HepG2 (cell line): Measurements from ENCODE around the gene PAM16. TPM values are rescaled to one million over a fixed set of nuclear protein-coding genes. Genes with fewer than 3 reads are reported as not detected.

Experiments used
- ATAC-seq: fragments of 200-7000 bp; cut with Tn5 transposase; 3 replicates; pipeline ENCODE4 v1.9.1; 2020; ENCODE audit warnings: mild to moderate bottlenecking, moderate library complexity
- BruUV-seq: library from RNA; stranded (reverse); fragments of 400-500 nt; replicated peaks from 2 replicates; lab custom pipeline; 2021; lab: Mats Ljungman, UMichigan
- CTCF ChIA-PET: fragments of 300-600 bp; formaldehyde crosslinking; extraction: SDS; loops from one replicate; lab custom pipeline; 2021; ENCODE audit warnings: low total read pairs, inconsistent platforms, low intra/inter-chr PET ratio; lab: Yijun Ruan, JAX
- POLR2A ChIA-PET: fragments of 350-600 bp; sonication (Branson Sonifier 250); formaldehyde crosslinking; loops from one replicate; lab custom pipeline; 2020; ENCODE audit warnings: antibody characterized with exemption, inconsistent platforms; lab: Yijun Ruan, JAX
- DNase-seq: peaks from one replicate; pipeline ENCODE4 v3.0.0-alpha.2; 2015; ENCODE audit warnings: low spot score
- FAIRE-seq: peaks from 3 replicates; lab custom pipeline; 2011; peaks lifted over from hg19 to GRCh38; lab: Jason Lieb, UNC
- H2AFZ ChIP-seq: one replicate; pipeline ENCODE4 v1.6.1; 2011; ENCODE audit warnings: low read length, inconsistent platforms
- H3K27ac ChIP-seq: fragments of 300-600 bp; 3 replicates; pipeline ENCODE4 v1.8.0; 2011; ENCODE audit warnings: mixed run types, mild to moderate bottlenecking, mixed read lengths, low read length, inconsistent platforms; ENCODE audit not compliant: insufficient read depth; ENCODE audit errors: extremely low read length
- H3K27me3 ChIP-seq, 2 experiments: fragments of 200-600 bp in 1 of 2; 2 replicates in 1 of 2; 3 replicates in 1 of 2; pipeline versions ENCODE4 v1.6.0 to v1.8.0; 2011; ENCODE audit warnings: low read length in 2 of 2, mild to moderate bottlenecking in 2 of 2, moderate library complexity in 2 of 2, inconsistent platforms in 1 of 2; ENCODE audit not compliant: insufficient read depth in 2 of 2, control insufficient read depth in 1 of 2
- H3K36me3 ChIP-seq, 2 experiments: fragments of 200-600 bp in 1 of 2; replicated peaks in 1 of 2; 2 replicates in 1 of 2; 3 replicates in 1 of 2; pipeline versions ENCODE4 v1.5.1 to v1.8.0; 2011; ENCODE audit warnings: low read length in 2 of 2, inconsistent platforms in 1 of 2; ENCODE audit not compliant: insufficient read depth in 2 of 2, control insufficient read depth in 1 of 2
- H3K4me1 ChIP-seq: 2 replicates; pipeline ENCODE4 v1.5.1; 2012; ENCODE audit warnings: low read length, inconsistent platforms; ENCODE audit not compliant: insufficient read depth
- H3K4me2 ChIP-seq: 2 replicates; pipeline ENCODE4 v1.6.0; 2011; ENCODE audit warnings: low read depth, low read length, inconsistent platforms
- H3K4me3 ChIP-seq, 3 experiments: fragments of 200-600 bp in 1 of 3; sonication (generic), shearing (Covaris generic) in 1 of 3; replicated peaks in 1 of 3; 2 replicates each; pipeline ENCODE4 v1.5.1; 2011 to 2016; ENCODE audit warnings: low read length in 3 of 3, inconsistent platforms in 2 of 3, low read depth in 2 of 3, mild to moderate bottlenecking in 2 of 3, control low read depth in 1 of 3, mixed read lengths in 1 of 3; ENCODE audit not compliant: insufficient read depth in 1 of 3
- H3K79me2 ChIP-seq: one replicate; pipeline ENCODE4 v1.6.1; 2011; ENCODE audit warnings: low read length, inconsistent platforms; ENCODE audit not compliant: insufficient read depth
- H3K9ac ChIP-seq: 2 replicates; pipeline ENCODE4 v1.6.0; 2011; ENCODE audit warnings: mild to moderate bottlenecking, low read depth, low read length, inconsistent platforms; ENCODE audit not compliant: insufficient read depth
- H3K9me3 ChIP-seq: 2 replicates; pipeline ENCODE4 v1.5.1; 2012; ENCODE audit warnings: mild to moderate bottlenecking, low read length
- H4K20me1 ChIP-seq: 2 replicates; pipeline ENCODE4 v1.6.0; 2011; ENCODE audit warnings: inconsistent platforms, mild to moderate bottlenecking, low read length, moderate library complexity; ENCODE audit not compliant: insufficient read depth
- AGO1 ChIP-seq: fragments of 200-400 bp; formaldehyde crosslinking; IDR thresholded peaks from 2 replicates; pipeline ENCODE4 v1.6.1; 2017; ENCODE audit warnings: mild to moderate bottlenecking, low read depth, low read length, moderate library complexity; ENCODE audit not compliant: poor library complexity, severe bottlenecking
- AGO2 ChIP-seq: fragments of 200-400 bp; formaldehyde crosslinking; optimal IDR thresholded peaks from 2 replicates; pipeline ENCODE3; 2017; ENCODE audit warnings: mild to moderate bottlenecking, low read depth, low read length, moderate library complexity
- EEA1 ChIP-seq: sonication (generic); formaldehyde crosslinking; IDR thresholded peaks from 2 replicates; pipeline ENCODE4 v1.5.1; 2020; ENCODE audit warnings: mild to moderate bottlenecking, missing genetic modification reagents, borderline replicate concordance
- POLR2G ChIP-seq: fragments of 200-400 bp; formaldehyde crosslinking; IDR thresholded peaks from 2 replicates; pipeline ENCODE4 v1.6.1; 2018; ENCODE audit warnings: mild to moderate bottlenecking, low read depth, low read length, moderate library complexity
- PTBP1 ChIP-seq: fragments of 200-400 bp; formaldehyde crosslinking; IDR thresholded peaks from 2 replicates; pipeline ENCODE4 v1.6.1; 2018; ENCODE audit warnings: low read length, low read depth; ENCODE audit not compliant: poor library complexity, severe bottlenecking
- RELA ChIP-seq: sonication (generic); formaldehyde crosslinking; IDR thresholded peaks from 2 replicates; pipeline ENCODE4 v1.4.0; 2020; ENCODE audit warnings: missing genetic modification reagents
- TAF1 ChIP-seq: sonication (generic); formaldehyde crosslinking; IDR thresholded peaks from 2 replicates; pipeline ENCODE4 v1.4.0; 2020; ENCODE audit warnings: missing genetic modification reagents
- ZNF232 ChIP-seq: sonication (generic); formaldehyde crosslinking; IDR thresholded peaks from 2 replicates; pipeline ENCODE4 v1.4.0; 2020; ENCODE audit warnings: missing genetic modification reagents, borderline replicate concordance
- ZZZ3 ChIP-seq: sonication (generic); formaldehyde crosslinking; IDR thresholded peaks from 2 replicates; pipeline ENCODE4 v1.4.0; 2020; ENCODE audit warnings: missing genetic modification reagents, mild to moderate bottlenecking, borderline replicate concordance
- WGBS: methylation state at CpG from one replicate; pipeline ENCODE4 v1.1.6; 2017; ENCODE audit warnings: low lambda C conversion rate; 5-methylcytosine and 5-hydroxymethylcytosine counted together
- in situ Hi-C: cut with HindIII; loops from 2 replicates; pipeline ENCODE4 v1.10.0; 2017; ENCODE audit warnings: low pct_unique_long_range_greater_than_20kb; ENCODE audit not compliant: extremely low pct_ligation_motif_present
- intact Hi-C: fragments of 100-400 bp; cut with micrococcal nuclease; formaldehyde crosslinking; loops from one replicate; pipeline ENCODE4 v1.10.0; 2022; ENCODE audit not compliant: unreplicated experiment
- polyA plus RNA-seq, 8 experiments: library from polyadenylated mRNA; depleted of rRNA in 3 of 8; stranded (reverse) in 7 of 8; unstranded in 1 of 8; fragments of >200 nt; fragmentation: Illumina TruSeq in 4 of 8; extraction: Trizol in 4 of 8; gene quantifications; 2 replicates each; pipeline versions ENCODE4 v1.2.1 to v1.2.3, GENCODE V29; 2011 to 2016; ENCODE audit warnings: low read depth in 4 of 8, missing spikeins in 1 of 8, mixed read lengths in 1 of 8; ENCODE audit not compliant: insufficient read depth in 1 of 8
- total RNA-seq, 5 experiments: library from RNA; depleted of rRNA; stranded (reverse); fragments of >200 nt; fragmentation: Illumina TruSeq; extraction: Trizol; gene quantifications; 2 replicates each; pipeline ENCODE4 v1.2.3, GENCODE V29; 2016; ENCODE audit warnings: low read depth in 1 of 5

The PAM16 gene
- total and polyA plus RNA-seq, 2 of the 13 experiments (the other 11 are each of a cell fraction or from before 2014, with no cell fraction given), result 51.5 to 51.8 TPM

DNA sequence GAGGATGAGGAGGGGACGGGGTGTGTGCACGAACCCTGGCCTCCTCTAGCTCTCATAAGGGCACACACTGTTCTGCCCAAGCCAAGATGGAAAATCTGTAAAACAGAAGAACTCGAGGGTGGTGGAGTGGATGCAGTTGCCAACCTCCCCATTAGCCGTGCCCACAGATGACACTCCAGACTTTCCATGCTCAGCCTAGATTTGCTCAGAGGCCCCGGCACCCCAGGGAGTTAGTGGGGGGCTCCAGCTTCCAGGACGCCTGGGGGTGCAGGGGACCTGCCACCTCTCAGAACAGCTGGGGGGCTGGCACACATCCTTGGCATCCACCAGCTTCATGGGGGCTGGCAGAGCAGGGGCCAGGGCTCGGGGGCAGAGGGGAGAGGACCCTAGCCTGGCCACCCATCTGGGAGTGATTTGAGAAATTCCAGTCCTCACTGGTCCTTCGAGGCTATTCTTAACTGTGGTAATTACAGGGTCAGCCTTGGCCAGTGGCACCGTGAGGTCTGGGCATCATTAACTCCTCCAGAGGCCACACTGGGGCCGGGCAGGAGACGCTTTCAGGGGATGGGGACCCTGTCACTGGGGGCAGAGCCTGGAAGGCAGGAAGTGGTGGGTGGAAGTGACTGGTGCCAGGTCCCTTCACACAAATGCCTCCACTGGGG, 34.8 kb upstream of the PAM16 start:
- WGBS, result 95% methylated on average over 7 of the region's 11 CpGs
- POLR2A ChIA-PET, result interaction anchor here (1.4 to 1.7 kb wide), 3 partner anchors 12 to 76 kb away, joined by 3 to 6 read pairs (median 3); no protein-coding TSS in a partner anchor
- Histone ChIP-seq H4K20me1 (peaks cover 12% of the 10 kb centered on the region), H3K27me3 (no peaks in the 10 kb centered on the region), H3K9me3 (no peaks in the 10 kb centered on the region), H3K36me3 (peaks cover 4 to 13% of the 10 kb centered on the region in 2 experiments; a peak in 4 of 5 replicates), H3K9ac (no peak overlapping the region), H3K79me2 (no peaks in the 10 kb centered on the region), H3K4me1 (peaks cover 20% of the 10 kb centered on the region), H3K4me3 (no peak overlapping the region), H2AFZ (no peak overlapping the region), H3K27ac (no peak overlapping the region), H3K4me2 (no peak overlapping the region)
- ATAC-seq (no peak; the same call in 2 of the 3 replicates), FAIRE-seq (no peak), DNase-seq (no peak)
- in situ Hi-C loops, result loop anchor here (5.0 kb wide), 1 partner anchor 34 kb away; the partner anchor contains the start of gene PAM16
- intact Hi-C loops, result no loop called here
- TF ChIP-seq POLR2G (peak; percentile 27; the same call in 1 of the 2 replicates), ZZZ3 (no peak), EEA1 (CRISPR knock-in tag) (no peak), ZNF232 (CRISPR knock-in tag) (no peak), AGO1 (peak; percentile 76), PTBP1 (no peak), RELA (CRISPR knock-in tag) (no peak), AGO2 (peak; percentile 39), TAF1 (no peak)
- CTCF ChIA-PET, result no interaction called here
- no TSS peak for BruUV-seq
